Lower leg skin (tissue), 3 donors: ENCODE data around the gene MCRIP2.

ENCODE experiments used
- POLR2A ChIP-seq, 2 donors: fragments of 450-650 bp; IDR thresholded peaks; one replicate each; pipeline ENCODE4 v1.6.1; 2016 to 2017; ENCODE audit warnings: antibody characterized with exemption in 2 of 2, mild to moderate bottlenecking in 1 of 2, moderate library complexity in 1 of 2
- TF ChIP-seq, protein P1 (sequence below), 3 donors: fragments of 450-650 bp; IDR thresholded peaks; one replicate each; pipeline ENCODE4 v1.5.1; 2016; ENCODE audit warnings: antibody characterized with exemption in 3 of 3, mild to moderate bottlenecking in 3 of 3, moderate library complexity in 2 of 3

DNA sequence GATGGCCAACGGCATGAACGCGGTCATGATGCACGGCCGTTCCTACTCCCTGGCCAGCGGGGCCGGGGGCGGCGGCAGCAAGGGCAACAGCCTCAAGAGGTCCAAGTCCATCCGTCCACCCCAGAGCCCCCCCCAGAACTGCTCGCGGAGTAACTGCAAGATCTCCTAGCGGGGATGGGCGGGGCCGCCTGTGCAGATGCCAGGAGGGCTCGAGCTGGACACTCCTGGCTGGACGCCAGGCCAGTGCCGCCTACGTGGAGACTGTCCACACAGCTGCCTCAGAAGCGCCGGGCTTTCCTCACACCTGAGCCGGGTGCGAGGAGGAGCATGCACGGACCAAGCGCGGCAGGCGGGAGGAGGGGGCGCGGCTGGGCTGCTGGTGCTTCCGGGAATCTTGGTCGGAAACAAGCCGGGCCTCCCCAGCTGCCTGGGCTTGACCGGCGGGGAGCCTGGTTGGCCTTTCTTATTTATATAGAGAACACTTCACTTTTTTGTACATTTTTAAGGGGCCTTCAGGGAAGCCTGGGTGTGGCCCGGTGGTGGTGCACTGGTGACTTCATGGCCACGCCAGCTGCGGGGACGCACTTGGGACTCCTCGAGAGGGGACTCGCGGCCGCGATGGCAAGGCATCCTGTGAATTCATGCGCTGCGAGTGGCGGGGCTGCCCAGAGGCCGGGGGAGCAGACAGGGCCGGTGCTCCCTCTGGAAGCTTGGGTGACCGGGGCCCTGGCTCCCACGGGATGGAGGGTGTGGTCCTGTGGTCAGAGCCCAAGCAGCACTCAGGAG, 14.0 kb upstream of the MCRIP2 start:
- no peak for TF ChIP-seq POLR2A (IDR thresholded peaks at IDR 0.05)
- TF ChIP-seq, protein P1, sequence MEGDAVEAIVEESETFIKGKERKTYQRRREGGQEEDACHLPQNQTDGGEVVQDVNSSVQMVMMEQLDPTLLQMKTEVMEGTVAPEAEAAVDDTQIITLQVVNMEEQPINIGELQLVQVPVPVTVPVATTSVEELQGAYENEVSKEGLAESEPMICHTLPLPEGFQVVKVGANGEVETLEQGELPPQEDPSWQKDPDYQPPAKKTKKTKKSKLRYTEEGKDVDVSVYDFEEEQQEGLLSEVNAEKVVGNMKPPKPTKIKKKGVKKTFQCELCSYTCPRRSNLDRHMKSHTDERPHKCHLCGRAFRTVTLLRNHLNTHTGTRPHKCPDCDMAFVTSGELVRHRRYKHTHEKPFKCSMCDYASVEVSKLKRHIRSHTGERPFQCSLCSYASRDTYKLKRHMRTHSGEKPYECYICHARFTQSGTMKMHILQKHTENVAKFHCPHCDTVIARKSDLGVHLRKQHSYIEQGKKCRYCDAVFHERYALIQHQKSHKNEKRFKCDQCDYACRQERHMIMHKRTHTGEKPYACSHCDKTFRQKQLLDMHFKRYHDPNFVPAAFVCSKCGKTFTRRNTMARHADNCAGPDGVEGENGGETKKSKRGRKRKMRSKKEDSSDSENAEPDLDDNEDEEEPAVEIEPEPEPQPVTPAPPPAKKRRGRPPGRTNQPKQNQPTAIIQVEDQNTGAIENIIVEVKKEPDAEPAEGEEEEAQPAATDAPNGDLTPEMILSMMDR (IDR thresholded peaks at IDR 0.05): no peak
